Epidermal melanocyte (primary cell): ENCODE data around the gene WDR76.
A peak's percentile ranks its signal among the peaks of the same experiment; 100 is the strongest.
"Not testable (repeated sequence)": the region's sequence is repeated elsewhere in the genome, so short reads cannot be mapped to it uniquely, and the experiment has no call there.

ENCODE experiments used
- DNase-seq: peaks from one replicate; pipeline ENCODE4 v3.0.0; 2011; ENCODE audit warnings: low spot score; ENCODE audit not compliant: insufficient read length

WDR76 gene

GRCh38 chr15:43821505-43821904 is 5.3 kb upstream of the WDR76 start:
- no peak for DNase-seq

GRCh38 chr15:43824302-43825246 is 2.2 kb upstream of the WDR76 start, which contains the start of gene MFAP1:
Gene MFAP1 (minus strand): TSS chr15:43824690. CDS start chr15:43824569, 121 bp downstream.
- peak; percentile 96 for DNase-seq

- not testable (repeated sequence) for DNase-seq
Measured at GRCh38 chr15:43825305-43825704, 1.5 kb upstream of the WDR76 start.

GRCh38 chr15:43826029-43826507 is 734 bp upstream of the WDR76 start:
- no peak for DNase-seq

GRCh38 chr15:43828061-43828657 is 1.4 kb downstream of the WDR76 start:
- no peak for DNase-seq

GRCh38 chr15:43829951-43830540 is 3.2 kb downstream of the WDR76 start:
- DNase-seq = not testable (repeated sequence)

- DNase-seq = not testable (repeated sequence)
Measured at GRCh38 chr15:43830691-43831275, 4.0 kb downstream of the WDR76 start.

GRCh38 chr15:43831519-43832052 is 4.8 kb downstream of the WDR76 start:
- DNase-seq = not testable (repeated sequence)

- not testable (repeated sequence) for DNase-seq
Measured at GRCh38 chr15:43832485-43832884, 5.7 kb downstream of the WDR76 start.

GRCh38 chr15:43845421-43845820 is 18.6 kb downstream of the WDR76 start:
- DNase-seq = no peak

GRCh38 chr15:43851251-43851650 is 24.4 kb downstream of the WDR76 start:
- DNase-seq = no peak

GRCh38 chr15:43852607-43853006 is 25.8 kb downstream of the WDR76 start:
- DNase-seq = no peak

GRCh38 chr15:43854801-43855200 is 28.0 kb downstream of the WDR76 start:
- DNase-seq = no peak

GRCh38 chr15:43859546-43859945 is 32.7 kb downstream of the WDR76 start:
- no peak for DNase-seq

- not testable (repeated sequence) for DNase-seq
Measured at GRCh38 chr15:43866636-43867035, 39.8 kb downstream of the WDR76 start.

GRCh38 chr15:43867096-43867495 is 40.3 kb downstream of the WDR76 start:
- no peak for DNase-seq

- DNase-seq = no peak
Measured at GRCh38 chr15:43868406-43868805, 41.6 kb downstream of the WDR76 start.

GRCh38 chr15:43871835-43872234 is 45.0 kb downstream of the WDR76 start:
- DNase-seq = no peak

- peak; percentile 75 for DNase-seq
Measured at GRCh38 chr15:43872416-43873020, 45.7 kb downstream of the WDR76 start.

GRCh38 chr15:43873651-43874050 is 46.8 kb downstream of the WDR76 start:
- no peak for DNase-seq

GRCh38 chr15:43876872-43877271 is 50.1 kb downstream of the WDR76 start:
- DNase-seq = no peak
